ENCODE measurements around the gene CPD. TPM values are rescaled to one million over a fixed set of nuclear protein-coding genes. Genes with fewer than 3 reads are reported as not detected.
"Not testable (repeated sequence)": the region's sequence is repeated elsewhere in the genome, so short reads cannot be mapped to it uniquely, and the experiment has no call there.

The CPD gene
- 46.8 TPM for polyA plus RNA-seq (2013, experiment 1 of 2; ENCODE audit: insufficient read length)
- 62.1 TPM for polyA plus RNA-seq (2013, experiment 2 of 2; ENCODE audit: insufficient read length)

DNA sequence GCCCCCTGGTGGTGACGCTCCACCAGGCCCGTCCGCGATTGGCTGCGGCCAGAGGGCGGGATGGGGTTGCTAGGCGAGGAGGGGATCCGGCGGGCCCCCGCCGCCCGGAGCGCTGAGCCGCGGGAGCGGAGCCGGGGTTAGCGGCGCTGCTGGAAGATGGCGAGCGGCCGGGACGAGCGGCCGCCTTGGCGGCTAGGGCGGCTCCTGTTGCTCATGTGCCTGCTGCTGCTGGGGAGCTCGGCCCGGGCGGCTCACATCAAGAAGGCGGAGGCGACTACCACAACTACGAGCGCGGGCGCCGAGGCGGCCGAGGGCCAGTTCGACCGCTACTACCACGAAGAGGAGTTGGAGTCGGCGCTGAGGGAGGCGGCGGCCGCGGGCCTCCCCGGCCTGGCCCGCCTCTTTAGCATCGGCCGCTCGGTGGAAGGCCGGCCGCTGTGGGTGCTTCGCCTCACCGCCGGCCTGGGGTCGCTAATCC, at the start of gene CPD:
CPD (plus strand) TSS at position 103 of the 478 bp plus-strand sequence; CDS start at position 157, 54 bp downstream.
- DNase-seq, result peak; percentile 93

- DNase-seq, result peak; percentile 62
Measured at GRCh38 chr17:30332057-30332542, 46.6 kb upstream of the CPD start.

GRCh38 chr17:30333503-30334360, 45.0 kb upstream of the CPD start, which contains the start of gene TMIGD1:
TMIGD1 (minus strand) TSS chr17:30334057; CDS start chr17:30332133, 1,924 bp downstream.
- peak; percentile 26 for DNase-seq

DNA sequence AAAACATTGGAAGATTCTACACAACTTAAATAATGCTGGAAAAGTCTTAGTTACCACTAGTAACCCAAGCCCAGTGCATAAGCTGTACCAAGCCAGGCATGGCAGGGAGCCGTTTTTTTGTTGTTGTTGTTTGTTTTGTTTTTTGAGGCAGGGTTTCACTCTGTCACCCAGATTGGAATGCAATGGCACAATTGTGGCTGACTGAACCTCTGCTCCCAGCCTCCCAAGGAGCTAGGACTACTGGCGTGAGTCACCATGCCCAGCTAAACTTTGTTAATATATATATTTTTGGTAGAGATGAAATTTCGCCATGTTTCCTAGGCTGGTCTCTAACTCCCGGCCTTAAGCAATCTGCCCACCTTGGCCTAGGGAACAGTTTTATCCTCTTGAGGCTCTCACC, 44.3 kb upstream of the CPD start:
- peak; percentile 48 for DNase-seq

DNA sequence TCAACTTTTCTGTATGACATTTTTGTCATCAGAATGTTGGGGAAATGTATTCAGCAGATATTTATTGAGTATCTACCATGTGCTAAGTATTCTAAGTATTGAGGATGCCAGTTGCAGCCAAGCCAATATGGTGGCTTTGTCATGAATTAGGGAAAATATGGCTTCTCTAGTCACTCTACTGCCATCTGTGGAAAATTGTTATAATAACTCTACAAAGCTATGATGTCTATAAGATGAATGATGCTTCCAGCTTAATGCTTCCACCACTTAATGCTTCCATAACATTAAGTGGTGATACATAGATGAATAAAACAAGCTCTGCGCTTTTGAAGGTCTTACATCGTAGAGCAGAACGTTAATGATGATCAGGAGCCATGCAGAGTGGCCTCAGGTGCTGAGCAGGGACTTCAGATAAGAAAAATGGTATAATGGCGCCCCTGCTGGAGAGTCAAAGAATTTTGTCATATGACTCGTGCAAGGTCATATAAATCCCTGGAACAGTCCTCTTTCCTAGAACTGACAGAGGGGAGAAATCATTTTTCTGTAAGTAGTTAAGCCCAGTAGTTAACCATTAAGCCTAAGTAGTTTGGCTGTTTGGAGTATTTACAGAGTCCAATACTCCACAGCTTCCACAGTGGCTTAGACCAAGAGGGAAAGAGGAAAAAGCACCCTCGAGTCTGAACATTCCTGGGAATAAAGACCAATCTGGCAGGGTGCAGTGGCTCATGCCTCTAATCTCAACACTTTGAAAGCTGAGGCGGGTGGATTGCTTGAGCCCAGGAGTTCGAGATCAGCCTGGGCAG, 42.2 kb upstream of the CPD start:
- DNase-seq, result peak; percentile 55

- DNase-seq, result no peak
Measured at GRCh38 chr17:30337393-30337999, 41.2 kb upstream of the CPD start.

- DNase-seq, result no peak
Measured at GRCh38 chr17:30339086-30339485, 39.6 kb upstream of the CPD start.

DNA sequence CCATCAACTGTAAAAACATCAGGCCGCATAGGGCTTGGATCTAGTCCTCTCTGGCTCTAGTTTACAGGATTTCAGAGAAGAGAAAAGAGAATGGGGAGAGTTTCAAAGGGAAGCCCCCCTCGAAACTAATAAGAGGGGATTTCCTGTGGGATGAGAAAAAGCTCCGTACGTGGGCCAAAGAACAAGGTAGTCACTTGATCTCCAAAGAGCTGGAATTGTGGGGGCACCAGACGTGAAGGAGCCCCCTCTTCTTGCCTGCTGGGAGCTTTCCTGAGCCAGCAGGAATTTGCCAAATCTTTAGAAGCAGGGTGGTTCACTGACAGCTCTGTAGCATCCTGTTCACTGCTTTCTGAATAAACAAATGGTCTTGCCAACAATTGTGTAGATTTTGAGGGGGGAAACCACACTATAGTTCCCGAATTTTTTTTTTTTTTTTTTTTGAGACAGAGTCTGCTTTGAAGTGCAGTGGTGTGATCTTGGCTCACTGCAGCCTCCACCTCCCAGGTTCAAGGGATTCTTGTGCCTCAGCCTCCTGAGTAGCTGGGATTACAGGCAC, 37.8 kb upstream of the CPD start:
- DNase-seq, result peak; percentile 27

DNA sequence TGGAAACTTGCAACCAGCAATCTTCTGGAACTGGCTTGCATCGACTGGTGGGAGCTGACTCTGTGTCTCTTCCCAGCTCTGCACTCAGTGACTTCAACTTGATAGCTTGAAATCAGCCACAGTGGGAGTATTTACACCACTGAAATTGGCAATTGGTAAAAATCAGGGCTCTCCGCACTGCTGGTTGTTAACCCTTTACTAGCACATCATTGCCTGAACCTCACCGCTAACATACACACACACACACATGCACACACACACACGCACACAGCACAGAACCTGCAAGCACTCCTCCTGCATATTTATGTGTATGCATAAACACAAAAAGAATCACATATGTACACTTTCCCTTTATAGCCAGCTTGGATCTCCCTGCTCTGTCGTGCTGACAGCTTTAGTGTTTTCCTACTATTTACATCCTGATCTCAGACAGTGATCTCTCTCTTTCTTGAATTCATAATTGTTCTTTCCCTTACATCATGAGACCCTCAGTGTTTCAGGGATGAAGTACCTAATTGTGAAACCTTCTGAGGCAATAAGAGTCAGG, 37.0 kb upstream of the CPD start:
- no peak for DNase-seq

- DNase-seq, result not testable (repeated sequence)
Measured at GRCh38 chr17:30343244-30343643, 35.5 kb upstream of the CPD start.

GRCh38 chr17:30343796-30344195, 34.9 kb upstream of the CPD start:
- DNase-seq, result no peak

- DNase-seq, result no peak
Measured at GRCh38 chr17:30344283-30345088, 34.2 kb upstream of the CPD start.

DNA sequence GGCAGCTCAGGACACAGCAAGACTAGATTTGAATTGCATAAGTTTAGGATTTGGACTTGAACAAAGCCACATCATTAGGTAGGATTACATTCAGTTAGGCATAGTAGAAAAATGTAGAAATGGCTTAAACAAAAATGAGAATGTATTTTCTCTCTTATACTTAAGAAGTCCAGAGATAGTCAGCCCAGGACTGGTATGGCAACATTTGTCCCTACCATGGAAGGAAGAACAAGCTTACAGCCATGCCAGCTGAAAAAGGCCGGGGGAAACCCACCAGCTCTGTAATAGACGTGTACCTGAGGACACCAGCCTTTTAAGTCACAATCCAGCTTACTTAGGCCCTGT, 33.7 kb upstream of the CPD start:
- no peak for DNase-seq

DNA sequence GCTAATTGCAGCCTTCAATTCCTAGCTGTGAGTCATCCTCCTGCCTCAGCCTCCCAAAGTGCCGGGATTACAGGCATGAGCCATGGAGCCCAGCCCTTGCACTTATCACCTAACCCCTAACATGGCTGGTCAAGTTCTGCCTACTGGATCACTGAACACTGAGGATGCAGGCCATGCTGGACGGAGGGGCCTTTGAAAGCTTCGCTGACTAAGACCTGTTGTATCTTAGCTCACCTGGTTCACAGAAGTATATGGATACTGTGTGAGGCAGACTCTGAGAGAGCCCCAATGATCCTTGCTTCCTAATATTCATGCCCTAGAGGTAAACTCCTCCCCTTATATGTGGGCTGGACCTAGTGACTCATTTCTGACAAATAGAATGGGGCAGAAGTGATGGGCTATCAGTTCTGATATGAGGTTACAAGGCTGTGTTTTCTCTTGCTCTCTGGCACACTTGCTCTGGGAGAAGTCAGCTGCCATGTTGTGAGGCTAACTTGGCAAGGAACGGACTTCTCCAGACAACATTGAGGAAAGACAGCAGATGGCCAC, 33.1 kb upstream of the CPD start:
- no peak for DNase-seq

- DNase-seq, result no peak
Measured at GRCh38 chr17:30346221-30346795, 32.4 kb upstream of the CPD start.

- no peak for DNase-seq
Measured at GRCh38 chr17:30347488-30347887, 31.2 kb upstream of the CPD start.

DNA sequence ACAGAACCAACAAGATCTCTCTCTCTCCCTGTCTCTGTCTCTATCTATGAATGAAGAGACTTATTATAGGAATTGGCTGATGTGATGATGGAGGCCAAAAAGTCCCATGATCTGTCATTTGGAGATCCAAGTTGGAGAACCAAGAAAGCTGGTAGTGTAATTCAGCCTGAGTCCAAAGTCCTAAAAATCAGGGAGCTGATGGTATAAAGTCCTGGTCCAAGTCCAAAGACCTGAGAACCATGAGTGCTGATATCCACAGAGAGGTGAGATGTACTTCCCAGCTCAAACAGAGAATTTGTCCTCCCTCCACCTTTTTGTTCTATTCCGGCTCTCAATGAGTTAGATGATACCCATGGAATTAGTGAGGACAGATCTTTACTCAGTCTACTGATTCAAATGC, 29.5 kb upstream of the CPD start:
- DNase-seq, result no peak

DNA sequence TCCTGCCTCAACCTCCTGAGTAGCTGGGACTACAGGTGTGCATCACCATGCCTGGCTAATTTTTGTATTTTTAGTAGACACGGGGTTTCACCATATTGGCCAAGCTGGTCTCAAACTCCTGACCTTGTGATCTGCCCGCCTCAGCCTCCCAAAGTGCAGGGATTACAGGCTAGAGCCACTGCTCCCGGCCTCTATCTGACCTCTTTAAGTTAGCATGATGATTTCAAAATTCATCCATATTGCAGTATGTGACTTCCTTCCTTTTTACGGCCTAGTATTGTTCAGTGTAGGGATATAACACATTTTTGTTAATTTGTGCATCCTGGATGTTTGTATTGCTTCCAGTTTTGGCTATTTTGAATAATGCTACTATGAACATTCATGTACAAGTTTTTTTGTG, 27.5 kb upstream of the CPD start:
- DNase-seq, result not testable (repeated sequence)

DNA sequence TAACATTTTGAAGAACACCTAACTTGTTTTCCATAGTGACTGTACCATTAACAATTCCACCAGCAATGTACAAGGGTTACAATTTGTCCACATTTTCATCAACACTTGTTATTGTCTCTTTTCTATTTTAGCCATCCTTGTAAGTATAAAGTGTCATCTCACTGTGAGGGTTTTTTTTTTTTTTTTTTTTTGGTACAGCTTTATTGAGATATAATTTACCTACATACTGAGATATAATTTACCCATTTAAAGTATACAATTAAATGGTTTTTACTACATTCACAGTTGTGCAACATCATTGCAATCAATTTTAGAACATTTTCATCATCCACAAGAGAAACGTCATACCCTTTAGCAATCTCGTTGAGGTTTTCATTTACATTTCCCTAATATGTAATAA, 27.0 kb upstream of the CPD start:
- no peak for DNase-seq

GRCh38 chr17:30352240-30352814, 26.4 kb upstream of the CPD start:
- no peak for DNase-seq

Data from fibroblast of skin of back (primary cell).